ENCODE results near the gene ARAF.

ARAF gene

GRCh38 chrX:47564438-47565085, 3.6 kb downstream of the ARAF start:
- no peak for DNase-seq

- no peak for DNase-seq
Observed at GRCh38 chrX:47566841-47567240, 5.8 kb downstream of the ARAF start.

- DNase-seq: no peak
Observed at GRCh38 chrX:47568656-47569295, 7.8 kb downstream of the ARAF start.

- no peak for DNase-seq
Observed at GRCh38 chrX:47570794-47571193, 9.8 kb downstream of the ARAF start.

GRCh38 chrX:47571215-47571614, 10.2 kb downstream of the ARAF start:
- DNase-seq: no peak

- DNase-seq: no peak
Observed at GRCh38 chrX:47571896-47572295, 10.9 kb downstream of the ARAF start.

GRCh38 chrX:47572773-47573340, 11.9 kb downstream of the ARAF start:
- no peak for DNase-seq

- DNase-seq: peak; percentile 79
Observed at GRCh38 chrX:47573341-47574075, 12.5 kb downstream of the ARAF start.

GRCh38 chrX:47574076-47574546, 13.1 kb downstream of the ARAF start:
- peak; percentile 63 for DNase-seq

GRCh38 chrX:47574547-47575301, 13.7 kb downstream of the ARAF start:
- DNase-seq: peak; percentile 54

- no peak for DNase-seq
Observed at GRCh38 chrX:47576021-47576898, 15.3 kb downstream of the ARAF start.

- DNase-seq: no peak
Observed at GRCh38 chrX:47577424-47577823, 16.4 kb downstream of the ARAF start.

- DNase-seq: no peak
Observed at GRCh38 chrX:47577901-47578300, 16.9 kb downstream of the ARAF start.

- no peak for DNase-seq
Observed at GRCh38 chrX:47578692-47579091, 17.7 kb downstream of the ARAF start.

- DNase-seq: no peak
Observed at GRCh38 chrX:47579537-47579936, 18.5 kb downstream of the ARAF start.

GRCh38 chrX:47581731-47582647, 21.0 kb downstream of the ARAF start, which contains the start of gene TIMP1:
TSS of gene TIMP1 (plus strand) at chrX:47582436. CDS start at chrX:47583416, 980 bp downstream.
- peak; percentile 91 for DNase-seq

- no peak for DNase-seq
Observed at GRCh38 chrX:47583240-47583861, 22.3 kb downstream of the ARAF start.

- DNase-seq: no peak
Observed at GRCh38 chrX:47584714-47585113, 23.7 kb downstream of the ARAF start.

GRCh38 chrX:47585273-47585672, 24.3 kb downstream of the ARAF start:
- no peak for DNase-seq
